NCI-H1092 (cell line): ENCODE measurements around the gene ALG14.
"Not testable (repeated sequence)": the region's sequence is repeated elsewhere in the genome, so short reads cannot be mapped to it uniquely, and the experiment has no call there.

Experiments
- DNase-seq: peaks from one replicate; lab custom pipeline; 2025; lab: John Stamatoyannopoulos, UW

ALG14 gene

DNA sequence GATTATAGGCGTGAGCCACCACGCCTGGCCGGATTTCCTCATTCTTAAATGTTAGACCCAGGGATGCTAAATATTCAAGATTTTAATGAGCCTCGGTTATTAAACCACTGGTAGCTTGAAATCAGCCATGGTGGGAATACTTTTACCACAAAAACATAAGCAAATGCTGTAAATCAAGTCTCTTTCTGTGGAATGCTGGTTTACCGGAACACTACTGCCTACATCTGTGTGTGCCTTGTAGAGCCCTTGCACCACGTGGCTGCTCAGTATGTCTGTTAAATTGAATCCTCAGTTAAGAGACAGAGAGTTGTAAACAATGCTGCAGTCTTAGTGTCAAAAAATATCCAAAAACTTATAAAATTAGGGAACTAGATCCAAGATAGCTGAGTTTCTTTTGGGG, 119.0 kb downstream of the ALG14 start:
- DNase-seq = no peak

DNA sequence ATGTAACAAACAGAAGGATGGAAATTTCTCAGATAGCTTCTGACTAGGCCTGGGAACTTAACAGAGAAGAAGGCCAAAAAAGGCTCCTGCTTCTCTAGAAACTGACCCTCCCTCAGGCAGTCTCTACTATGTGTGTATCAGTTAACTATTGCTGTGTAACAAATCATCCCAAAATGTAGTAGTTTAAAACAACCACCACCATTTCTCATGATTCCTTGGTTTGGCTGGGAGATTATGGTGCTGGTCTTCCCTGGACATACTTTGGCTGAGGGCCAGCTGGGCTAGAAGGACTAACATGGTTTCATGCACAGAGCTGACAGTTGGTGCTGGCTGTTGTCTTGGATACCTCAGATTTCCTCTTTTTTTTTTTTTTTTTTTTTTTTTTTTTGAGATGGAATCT, 119.6 kb downstream of the ALG14 start:
- DNase-seq = no peak

DNA sequence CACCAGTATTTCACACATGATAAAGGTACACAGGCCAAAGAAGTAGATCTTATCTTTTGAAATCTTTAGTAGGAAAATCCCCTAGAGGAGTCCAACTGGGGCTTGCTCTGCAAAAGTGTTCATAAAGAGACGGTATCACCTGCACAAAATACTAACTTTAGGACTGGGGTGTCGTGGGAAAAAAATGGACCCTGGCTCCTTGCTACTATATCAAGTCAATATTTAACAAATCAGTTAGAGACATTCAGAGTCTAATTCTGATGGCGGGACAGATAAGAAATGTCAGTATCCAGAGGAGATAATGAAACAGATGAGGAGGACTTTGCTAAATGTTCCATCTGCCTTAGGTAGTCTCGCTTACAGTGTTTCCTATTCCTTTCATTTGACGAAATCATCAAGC, 120.2 kb downstream of the ALG14 start:
- no peak for DNase-seq

DNA sequence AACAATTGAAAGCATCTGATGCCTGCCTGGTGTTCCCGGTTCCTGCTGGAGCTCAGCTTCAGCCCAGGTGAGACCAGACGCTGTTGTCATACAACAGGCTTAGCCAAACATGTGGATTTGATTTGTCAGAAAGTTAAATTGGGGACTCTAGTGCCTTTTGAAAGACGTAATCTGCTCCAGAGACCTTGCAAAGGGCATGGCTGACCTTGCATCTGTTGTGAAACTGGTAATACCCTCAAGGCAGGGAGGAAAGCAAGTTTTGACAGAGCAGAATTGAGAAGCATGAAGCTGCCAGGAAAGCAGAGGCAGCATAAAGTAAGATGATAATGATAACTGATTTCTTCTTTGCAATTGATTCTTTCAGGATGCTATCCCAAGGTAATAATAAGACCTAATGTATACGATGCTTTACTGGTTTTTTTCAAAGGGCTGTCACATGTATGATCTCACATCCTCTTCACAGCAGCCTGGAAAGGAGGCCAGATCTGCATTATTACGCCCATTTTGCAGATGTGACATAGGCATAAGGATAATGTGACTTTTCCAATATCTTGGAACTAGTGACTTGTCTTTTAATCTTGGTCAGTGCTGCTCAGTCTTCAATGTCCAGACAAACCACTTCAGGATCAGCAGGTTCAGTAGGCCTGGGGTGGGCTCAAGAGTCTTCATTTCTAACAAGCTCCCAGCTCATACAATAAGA, 121.1 kb downstream of the ALG14 start:
- no peak for DNase-seq

DNA sequence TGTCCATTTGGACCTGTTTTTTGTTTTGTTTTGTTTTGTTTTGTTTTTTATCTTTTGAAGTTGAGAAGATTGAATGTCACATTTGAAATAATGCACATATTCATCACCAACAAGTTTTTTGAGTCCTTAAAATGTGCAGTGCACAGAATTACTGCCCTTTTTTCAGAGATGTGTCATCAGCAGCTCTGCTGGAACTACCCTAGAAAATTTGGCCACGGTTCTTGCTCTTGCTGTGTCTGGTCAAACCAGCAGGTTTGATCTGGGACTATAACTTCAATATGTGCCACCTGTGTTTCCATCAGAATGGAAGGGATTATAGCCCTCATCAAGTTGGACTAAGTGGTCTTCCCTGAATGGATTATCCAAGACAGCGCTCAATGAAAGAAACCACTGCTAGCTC, 121.7 kb downstream of the ALG14 start:
- no peak for DNase-seq

DNA sequence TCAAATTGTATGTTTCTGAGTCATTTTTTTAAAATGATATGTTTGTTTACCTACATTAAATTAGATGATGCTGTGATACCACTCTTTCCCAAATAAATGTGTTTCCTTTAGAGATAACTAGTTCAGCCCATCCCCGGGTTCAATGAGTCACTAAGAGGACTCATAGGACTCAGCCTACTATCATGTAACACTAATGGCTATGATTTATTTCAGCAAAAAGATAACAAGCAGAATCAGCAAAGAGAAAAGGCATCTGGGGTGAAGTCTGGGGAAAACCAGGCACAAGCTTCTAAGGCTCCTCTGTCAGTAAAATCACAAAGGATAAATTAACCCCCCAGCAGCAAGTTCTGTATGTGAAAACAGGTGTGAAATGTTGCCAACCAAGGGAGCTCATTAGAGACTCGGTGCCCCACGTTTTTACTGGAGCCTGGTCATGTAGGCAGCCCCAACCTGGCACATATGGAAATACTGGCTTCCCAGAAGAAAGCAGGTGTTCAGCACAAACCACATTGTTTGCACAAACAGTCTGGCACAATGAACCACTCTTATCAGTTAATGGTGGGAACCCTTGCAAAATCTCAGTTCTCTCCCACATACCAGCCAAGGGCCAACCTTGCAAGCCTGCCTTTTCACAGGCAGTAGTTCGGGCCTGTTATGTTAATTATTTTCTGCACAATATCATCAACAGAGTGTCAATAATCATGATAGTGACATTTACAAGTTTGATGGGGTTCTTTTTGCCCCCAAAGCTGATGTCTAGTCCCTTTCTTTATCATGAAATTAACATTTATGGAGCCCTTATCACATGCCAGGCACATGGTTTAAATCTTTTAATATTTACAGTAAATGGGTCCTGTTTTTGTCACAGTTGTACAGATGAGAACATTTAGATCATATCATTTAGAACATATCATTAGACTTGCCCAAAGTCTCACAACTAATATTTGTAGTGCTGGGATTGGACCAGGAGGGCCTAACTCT, 122.8 kb downstream of the ALG14 start:
- peak; percentile 80 for DNase-seq

DNA sequence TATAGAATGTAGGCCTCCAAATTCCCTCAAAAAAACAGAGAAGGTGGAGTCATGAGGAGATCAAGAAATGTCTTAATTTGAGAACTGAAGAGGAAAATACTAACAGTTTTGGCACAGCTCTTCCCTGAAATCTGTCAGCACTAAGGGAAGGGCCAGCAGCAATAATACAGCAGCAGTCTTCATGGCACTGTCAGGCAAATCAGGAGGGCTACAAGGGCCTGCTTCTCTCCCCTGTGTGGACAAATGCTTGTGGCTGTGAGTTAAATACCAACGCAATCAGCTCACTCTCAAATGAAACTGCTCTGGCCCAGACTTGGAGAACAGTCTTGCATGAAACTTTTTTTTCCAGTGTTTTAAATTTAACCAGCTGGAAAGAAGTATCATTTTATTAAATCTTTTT, 125.3 kb downstream of the ALG14 start:
- no peak for DNase-seq

DNA sequence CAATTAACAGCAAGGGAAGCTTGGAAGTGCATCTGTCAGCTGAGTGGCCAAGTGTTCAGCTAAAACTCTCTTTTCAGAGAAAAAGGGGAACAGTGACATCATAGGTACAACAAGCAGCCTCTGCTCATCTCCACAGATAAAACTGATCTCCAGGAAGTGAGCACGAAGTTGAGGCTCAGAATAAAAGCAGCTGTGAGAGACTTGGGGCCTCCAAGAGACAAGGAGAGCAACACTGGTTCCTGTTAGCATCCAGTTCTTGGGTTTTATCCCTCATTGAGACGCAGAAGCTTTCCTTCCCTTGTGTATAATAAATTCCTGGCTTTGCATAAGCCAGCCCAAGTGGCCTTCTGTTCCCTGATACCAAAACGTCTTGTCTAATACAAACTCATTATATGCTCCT, 125.9 kb downstream of the ALG14 start:
- DNase-seq = no peak

DNA sequence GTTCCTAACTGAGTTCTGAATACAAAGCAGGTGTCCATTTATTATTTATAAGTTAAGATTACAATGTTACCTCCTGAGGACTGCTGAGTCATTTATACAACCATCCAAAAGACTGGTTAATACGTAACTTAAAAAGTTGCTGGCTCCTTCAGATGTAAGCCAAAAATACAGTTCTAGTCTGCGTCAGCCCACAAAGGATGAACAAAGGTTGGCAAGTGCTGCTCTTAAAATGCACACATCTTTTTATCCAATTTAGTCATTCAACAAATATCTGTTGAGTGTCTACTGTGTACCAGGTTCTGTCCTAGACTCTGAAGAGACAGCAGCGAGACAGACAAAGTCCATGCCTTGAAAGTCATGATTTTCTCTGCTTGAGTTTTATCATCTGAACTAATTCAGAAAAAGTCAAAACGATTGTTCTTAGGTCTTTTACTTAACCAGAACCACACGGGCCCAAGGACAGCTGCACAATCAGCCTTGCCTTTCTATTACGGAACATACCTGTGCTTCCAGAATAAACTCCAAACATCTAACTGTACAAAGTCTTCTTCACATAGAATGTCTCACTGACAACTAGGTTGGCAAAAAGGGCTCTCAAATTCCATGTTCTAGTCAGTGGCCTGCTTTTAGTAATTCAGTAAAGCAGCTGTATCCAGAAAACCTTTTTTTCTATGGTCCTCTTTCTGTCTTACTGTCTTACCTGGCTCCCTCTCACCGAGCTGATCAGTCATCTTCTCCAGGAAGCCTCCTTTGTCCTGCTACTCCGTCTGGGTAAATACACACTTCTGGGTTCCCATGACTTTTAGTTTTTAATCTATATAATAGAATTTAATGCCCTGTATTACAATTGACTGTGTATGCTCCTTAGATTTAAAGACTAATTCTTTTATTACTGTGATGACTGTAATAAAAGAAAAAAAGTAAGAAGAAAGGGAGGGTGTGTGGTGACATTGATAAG, 130.3 kb downstream of the ALG14 start:
- DNase-seq = no peak

DNA sequence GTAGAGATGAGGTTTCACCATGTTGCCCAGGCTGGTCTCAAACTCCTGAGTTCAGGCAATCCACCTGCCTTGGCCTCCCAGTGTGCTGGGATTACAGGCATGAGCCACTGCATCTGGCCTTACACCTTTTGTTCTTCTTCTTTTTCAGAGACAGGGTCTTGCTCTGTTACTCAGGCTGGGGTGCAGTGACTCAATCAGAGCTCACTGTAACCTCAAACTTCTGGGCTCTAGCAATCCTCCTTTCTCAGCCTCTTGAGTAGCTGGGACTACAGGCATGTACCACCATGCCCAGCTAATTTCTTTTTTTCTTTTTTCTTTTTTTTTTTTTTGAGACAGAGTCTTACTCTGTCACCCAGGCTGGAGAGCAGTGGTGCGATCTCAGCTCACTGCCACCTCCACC, 131.3 kb downstream of the ALG14 start:
- not testable (repeated sequence) for DNase-seq

DNA sequence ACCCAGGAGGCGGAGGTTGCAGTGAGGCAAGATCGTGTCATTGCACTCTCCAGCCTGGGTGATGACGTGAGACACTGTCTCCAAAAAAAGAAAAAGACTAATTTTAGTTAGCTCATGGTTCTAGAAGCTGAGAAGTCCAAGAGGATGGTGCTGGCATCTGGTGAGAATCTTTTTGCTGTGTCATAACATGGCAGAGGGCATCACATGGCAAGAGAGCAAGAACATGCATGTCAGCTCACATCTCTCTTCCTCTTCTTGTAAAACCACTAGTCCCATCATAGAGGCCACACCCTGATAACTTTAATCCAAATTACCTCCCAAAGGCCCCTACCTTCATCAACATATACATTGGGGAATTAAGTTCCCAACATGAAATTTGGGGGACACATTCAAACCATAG, 132.0 kb downstream of the ALG14 start:
- no peak for DNase-seq

DNA sequence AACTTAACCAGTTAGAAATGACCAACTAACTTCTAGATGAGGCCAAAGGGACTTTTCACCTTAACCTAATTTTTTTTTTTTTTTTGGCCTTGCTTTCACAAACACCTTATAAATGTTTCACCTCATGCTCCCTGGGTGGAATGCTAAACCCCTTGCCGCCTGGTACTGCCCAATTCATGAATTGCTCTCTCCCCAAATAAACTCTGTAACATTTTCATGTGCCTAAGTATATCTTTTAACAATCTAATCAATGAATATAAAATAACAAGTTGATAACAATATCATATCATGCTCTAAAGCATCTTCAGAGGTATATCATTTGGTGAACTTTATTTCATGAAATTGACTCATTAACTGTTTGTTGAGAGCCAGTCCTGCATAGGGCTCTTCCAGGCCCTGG, 134.9 kb downstream of the ALG14 start:
- no peak for DNase-seq

DNA sequence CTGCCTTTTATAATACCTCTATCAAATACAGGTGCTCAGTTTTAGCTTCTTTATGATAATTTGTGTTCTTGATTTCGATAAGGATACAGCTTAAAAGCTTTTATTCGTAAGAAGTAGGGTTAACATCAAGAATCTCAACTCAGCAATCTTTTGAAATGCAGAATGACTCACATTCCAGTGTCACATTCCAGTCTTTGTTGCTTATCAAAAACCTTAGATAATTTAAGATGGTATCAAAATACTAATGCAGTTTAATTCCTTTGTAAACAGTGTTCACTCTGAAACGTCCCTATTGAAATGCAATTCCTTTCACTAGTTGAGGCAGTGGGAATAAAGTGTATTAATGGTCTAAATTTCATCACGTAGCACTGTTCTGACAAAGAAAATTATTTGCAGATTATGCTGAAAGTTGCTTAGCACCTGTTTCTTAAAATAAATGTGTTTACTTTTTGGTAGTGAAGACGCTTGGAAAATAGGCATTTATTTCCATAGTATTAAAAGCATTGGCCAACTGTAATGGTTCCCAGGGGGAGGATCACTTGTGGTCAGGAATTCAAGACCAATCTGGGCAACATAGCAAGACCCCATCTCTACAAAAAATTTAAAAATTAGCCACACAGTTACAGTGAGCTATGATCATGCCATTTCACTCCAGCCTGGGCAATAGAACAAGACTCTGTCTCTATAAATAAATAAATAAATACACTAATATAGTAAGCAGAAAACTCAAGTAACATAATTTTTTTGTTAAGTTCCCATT, 135.7 kb downstream of the ALG14 start:
- no peak for DNase-seq

DNA sequence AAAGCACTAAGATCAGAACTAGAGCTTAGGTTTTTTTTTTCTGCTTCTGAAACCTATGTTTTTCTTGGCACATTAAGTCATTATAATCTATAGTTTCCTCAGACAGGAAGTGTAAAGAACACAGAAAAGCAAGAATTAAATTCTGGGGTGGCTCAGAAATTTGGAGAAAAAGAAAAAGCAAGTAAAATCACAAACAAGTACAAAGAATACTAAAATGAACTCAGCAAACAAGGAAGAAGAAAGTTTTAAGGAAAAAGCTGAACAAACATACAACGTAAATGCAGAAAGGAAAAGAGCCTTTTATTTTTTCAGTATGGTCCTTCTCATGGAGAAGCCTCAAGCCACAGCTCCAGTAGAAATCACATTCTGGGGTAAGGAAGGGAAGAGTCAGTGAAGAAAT, 137.3 kb downstream of the ALG14 start:
- no peak for DNase-seq

DNA sequence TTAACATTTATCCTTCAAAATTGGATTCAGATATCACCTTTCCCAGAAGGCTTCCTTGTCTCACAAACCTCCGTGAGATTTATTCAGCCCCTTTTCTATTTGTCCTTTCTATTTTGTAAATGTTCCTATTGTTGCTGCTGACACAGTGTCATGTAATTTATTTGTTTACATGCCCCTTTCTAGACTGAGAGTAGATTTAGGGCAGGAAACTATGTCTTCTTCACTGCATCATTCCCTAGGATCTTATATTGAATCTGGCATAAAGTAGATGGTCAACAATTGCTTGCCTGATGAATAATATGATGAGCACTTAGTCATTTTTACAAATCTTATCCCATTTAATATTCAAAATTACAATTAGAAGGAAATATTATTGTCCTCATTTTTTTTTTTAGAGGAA, 137.7 kb downstream of the ALG14 start:
- no peak for DNase-seq

DNA sequence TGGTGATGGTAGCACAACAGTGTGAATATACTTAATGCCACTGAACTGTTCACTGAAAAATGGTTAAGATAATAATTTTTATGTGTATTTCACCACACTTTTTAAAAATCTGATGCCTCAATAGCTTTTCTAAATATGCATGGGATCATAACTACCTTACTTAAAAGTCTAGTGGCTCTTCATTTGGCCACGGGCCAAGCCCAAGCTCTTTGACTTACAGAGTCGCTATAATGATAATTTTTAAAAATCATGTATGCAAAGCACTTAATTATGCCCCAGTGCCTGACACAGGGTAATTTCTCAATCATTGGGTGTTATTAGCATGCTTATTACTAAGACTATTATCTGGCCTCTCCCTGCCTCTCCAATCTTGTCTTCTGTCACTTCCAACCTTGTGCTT, 138.2 kb downstream of the ALG14 start:
- no peak for DNase-seq

DNA sequence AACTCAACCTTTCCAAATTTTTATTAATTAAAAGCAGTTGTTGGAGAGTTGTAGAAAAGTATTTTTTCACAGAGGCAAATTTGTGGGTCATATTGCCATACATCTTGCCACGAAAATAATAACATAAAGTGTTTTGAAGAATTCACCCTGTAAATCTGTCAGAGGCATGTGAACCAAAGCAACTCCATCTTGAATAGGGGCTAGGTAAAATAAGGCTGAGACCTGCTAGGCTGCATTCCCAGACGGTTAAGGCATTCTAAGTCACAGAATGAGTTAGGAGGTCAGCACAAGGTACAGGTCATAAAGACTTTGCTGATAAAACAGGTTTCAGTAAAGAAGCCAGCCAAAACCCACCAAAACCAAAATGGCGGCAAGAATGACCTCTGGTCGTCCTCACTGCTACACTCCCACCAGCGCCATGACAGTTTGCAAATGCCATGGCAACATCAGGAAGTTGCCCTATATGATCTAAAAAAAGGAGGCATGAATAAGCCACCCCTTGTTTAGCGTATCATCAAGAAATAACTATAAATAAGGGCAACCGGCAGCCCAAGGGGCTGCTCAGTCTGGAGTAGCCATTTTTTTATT, 141.4 kb downstream of the ALG14 start:
- no peak for DNase-seq

DNA sequence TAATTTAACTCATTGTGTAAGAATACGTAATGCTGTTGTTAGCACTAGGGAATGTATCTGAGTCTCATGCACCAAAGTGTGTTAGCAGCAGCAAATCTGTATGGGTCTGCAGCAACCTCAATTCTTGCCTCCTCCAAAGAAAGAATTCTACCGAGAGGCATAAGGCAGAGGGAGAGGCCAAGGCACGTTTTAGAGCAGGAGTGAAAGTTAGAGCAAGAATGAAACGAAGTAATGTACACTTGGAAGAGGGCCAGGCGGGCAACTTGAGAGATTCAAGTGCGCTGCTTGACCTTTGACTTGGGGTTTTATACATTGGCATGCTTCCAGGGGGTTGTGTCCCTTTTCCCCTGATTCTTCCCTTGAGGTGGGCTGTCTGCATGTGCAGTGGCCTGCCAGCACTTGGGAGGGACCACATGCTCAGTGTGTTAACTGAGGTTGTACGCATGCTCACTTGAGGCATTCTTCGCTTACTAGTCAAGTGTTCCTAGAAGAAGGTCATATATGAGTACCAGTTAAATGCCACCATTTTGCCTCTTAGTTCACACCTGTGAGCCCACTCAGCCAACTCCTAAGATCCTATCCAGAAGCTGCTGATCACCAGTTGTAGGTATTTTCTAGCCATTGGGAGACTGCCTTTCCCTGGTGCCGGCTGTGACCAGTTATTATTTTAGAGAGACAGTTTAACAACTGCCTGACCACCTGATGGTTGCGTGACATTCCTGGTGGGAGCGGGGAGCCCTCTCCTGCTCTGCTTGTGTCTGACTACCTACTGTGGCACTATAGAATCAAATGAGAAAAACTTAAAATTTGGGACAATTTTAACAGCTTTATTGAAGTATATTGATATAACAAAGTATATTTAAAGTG, 143.2 kb downstream of the ALG14 start:
- no peak for DNase-seq

DNA sequence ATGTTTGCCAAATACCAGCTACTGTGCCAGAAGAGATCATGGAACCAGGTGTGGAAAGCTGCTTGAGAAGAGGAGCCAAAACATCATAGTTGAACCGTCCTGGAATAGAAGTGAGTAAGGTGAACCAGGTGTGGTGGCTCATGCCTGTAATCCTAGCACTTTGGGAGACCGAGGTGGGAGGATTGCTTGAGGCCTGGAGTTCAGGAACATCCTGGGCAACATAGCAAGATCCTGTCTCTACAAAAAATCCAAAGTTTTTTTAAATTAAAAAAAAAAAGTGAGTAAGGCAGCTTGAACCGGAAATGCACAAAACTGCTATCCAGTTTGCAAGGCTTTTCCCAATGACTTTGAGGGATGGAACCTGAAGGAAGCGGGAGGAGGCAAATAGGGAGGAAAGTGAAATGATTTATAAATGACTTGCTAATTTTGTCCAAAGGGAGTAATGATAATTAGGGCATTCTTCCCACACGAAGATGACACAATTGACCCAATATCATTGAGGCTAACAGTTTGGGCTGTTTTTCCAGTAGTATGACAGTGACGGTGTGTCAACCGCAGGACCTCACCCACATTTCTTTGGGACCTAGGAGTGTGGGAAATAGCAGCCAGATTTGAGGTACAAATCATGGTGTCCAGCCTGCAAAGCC, 144.3 kb downstream of the ALG14 start:
- DNase-seq = no peak
